GM19193 (cell line): ENCODE data around the gene PUS1.

ENCODE experiments used
- POLR2A ChIP-seq: IDR thresholded peaks from 4 replicates; pipeline ENCODE4 v1.6.1; 2011; ENCODE audit not compliant: insufficient read depth, insufficient read length; ENCODE audit errors: extremely low read depth

PUS1 gene

GRCh38 chr12:131910302-131911027 lies 18.6 kb upstream of the PUS1 start:
- TF ChIP-seq POLR2A, result no peak

- no peak for TF ChIP-seq POLR2A
Measured at GRCh38 chr12:131911028-131911650, 17.9 kb upstream of the PUS1 start.

GRCh38 chr12:131911851-131912477 lies 17.1 kb upstream of the PUS1 start:
- no peak for TF ChIP-seq POLR2A

GRCh38 chr12:131912518-131913274 lies 16.4 kb upstream of the PUS1 start:
- TF ChIP-seq POLR2A, result no peak

- TF ChIP-seq POLR2A, result no peak
Measured at GRCh38 chr12:131913666-131914065, 15.4 kb upstream of the PUS1 start.

GRCh38 chr12:131914179-131914702 lies 14.8 kb upstream of the PUS1 start:
- no peak for TF ChIP-seq POLR2A

GRCh38 chr12:131915000-131915689 lies 13.9 kb upstream of the PUS1 start:
- no peak for TF ChIP-seq POLR2A

GRCh38 chr12:131915823-131916222 lies 13.3 kb upstream of the PUS1 start:
- TF ChIP-seq POLR2A, result no peak

GRCh38 chr12:131916306-131917138 lies 12.6 kb upstream of the PUS1 start:
- no peak for TF ChIP-seq POLR2A

GRCh38 chr12:131917139-131917710 lies 11.9 kb upstream of the PUS1 start:
- TF ChIP-seq POLR2A, result no peak

- TF ChIP-seq POLR2A, result no peak
Measured at GRCh38 chr12:131917711-131918306, 11.3 kb upstream of the PUS1 start.

- no peak for TF ChIP-seq POLR2A
Measured at GRCh38 chr12:131918311-131919050, 10.6 kb upstream of the PUS1 start.
